ENCODE data around the gene STXBP3. TPM values are rescaled to one million over a fixed set of nuclear protein-coding genes. Genes with fewer than 3 reads are reported as not detected.
"Not testable (repeated sequence)": the region's sequence is repeated elsewhere in the genome, so short reads cannot be mapped to it uniquely, and the experiment has no call there.

STXBP3 gene
- total RNA-seq, 4 donors from 2014 or later = 57.4 to 80.7 (median 69.5) TPM

DNA sequence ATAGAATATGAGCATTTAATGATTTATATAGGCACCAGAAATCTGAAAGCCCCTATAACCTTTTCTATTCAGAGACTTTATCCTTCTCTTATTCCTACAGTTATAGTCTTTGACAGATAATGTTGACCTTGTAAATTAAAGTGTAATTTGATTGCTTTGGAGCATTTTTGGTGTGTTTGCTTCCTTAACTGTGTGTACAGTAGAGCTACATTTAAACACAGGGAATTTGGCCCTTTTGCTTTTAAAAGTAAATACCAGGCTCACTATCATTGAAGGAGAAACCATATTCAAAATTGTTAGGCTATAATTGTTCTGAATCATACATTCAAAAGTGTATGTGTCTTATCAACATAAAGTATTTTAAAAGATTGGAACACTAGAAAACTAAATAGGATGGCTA lies 33.0 kb downstream of the STXBP3 start:
- H3K4me3 ChIP-seq (ENCODE audit: low read depth, poor library complexity, severe bottlenecking) = no peak overlapping the region
- intact Hi-C loops (cut with DNase I; ENCODE audit: low total_unique reads) = no loop called here
- no peak for DNase-seq (ENCODE audit: low spot score in 2 of 2)
- TF ChIP-seq POLR2A (IDR thresholded peaks at IDR 0.05) = no peak
- TF ChIP-seq, protein P1, sequence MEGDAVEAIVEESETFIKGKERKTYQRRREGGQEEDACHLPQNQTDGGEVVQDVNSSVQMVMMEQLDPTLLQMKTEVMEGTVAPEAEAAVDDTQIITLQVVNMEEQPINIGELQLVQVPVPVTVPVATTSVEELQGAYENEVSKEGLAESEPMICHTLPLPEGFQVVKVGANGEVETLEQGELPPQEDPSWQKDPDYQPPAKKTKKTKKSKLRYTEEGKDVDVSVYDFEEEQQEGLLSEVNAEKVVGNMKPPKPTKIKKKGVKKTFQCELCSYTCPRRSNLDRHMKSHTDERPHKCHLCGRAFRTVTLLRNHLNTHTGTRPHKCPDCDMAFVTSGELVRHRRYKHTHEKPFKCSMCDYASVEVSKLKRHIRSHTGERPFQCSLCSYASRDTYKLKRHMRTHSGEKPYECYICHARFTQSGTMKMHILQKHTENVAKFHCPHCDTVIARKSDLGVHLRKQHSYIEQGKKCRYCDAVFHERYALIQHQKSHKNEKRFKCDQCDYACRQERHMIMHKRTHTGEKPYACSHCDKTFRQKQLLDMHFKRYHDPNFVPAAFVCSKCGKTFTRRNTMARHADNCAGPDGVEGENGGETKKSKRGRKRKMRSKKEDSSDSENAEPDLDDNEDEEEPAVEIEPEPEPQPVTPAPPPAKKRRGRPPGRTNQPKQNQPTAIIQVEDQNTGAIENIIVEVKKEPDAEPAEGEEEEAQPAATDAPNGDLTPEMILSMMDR (IDR thresholded peaks at IDR 0.05) = no peak

DNA sequence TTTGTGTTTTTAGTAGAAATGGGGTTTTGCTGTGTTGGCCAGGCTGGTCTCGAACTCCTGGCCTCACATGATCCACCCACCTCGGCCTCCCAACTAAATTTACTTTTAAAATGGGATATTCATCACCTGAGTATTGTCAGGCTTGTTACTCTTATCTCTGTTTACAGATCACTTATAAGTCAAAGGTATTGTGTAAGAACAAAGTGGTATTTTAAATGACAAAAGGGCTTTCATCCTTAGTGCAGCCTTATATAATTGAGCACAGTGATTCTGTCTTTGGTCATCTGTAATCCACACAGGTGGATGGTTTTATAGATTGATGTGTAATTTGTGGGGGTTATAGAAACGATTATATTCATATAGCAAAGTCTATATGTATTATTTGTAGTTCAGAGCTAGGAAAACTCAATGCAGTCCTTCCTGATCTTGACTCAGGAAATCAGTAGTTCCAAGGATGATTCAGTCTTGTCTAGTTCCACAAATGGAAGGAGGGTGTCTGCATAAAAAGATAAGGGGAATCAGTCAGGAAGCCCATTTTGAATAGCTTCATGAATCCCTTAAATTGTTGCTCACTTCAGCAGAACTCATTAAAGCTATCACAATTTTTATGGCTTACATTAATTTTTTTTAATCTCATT lies 34.6 kb downstream of the STXBP3 start:
- no peak for DNase-seq (ENCODE audit: low spot score in 2 of 2)
- WGBS, 2 donors = 94 to 98% methylated on average over 3 of the region's 3 CpGs
- H3K4me3 ChIP-seq (ENCODE audit: low read depth, poor library complexity, severe bottlenecking) = no peak overlapping the region
- intact Hi-C loops (cut with DNase I; ENCODE audit: low total_unique reads) = no loop called here
- TF ChIP-seq, protein P1 (IDR thresholded peaks at IDR 0.05) = no peak
- TF ChIP-seq POLR2A (IDR thresholded peaks at IDR 0.05) = no peak

DNA sequence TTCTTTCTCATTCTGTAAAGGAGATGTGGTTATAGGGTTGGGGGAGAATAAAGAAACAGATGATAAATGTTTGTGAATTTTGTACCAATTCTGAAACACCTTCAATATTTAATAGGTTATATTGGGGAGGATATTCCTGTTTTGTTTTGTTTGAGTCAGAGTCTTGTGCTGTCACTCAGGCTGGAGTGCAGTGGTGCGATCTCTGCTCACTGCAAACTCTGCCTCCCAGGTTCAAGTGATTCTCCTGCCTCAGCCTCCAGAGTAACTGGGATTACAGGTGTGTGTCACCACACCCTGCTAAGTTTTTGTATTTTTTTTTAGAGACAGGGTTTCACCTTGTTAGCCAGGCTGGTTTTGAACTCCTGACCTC lies 35.1 kb downstream of the STXBP3 start:
- H3K4me3 ChIP-seq (ENCODE audit: low read depth, poor library complexity, severe bottlenecking); DNase-seq (ENCODE audit: low spot score in 2 of 2); intact Hi-C loops (cut with DNase I; ENCODE audit: low total_unique reads): not testable (repeated sequence)
- WGBS, 2 donors = 96 to 100% methylated on average over 1 of the region's 1 CpG

DNA sequence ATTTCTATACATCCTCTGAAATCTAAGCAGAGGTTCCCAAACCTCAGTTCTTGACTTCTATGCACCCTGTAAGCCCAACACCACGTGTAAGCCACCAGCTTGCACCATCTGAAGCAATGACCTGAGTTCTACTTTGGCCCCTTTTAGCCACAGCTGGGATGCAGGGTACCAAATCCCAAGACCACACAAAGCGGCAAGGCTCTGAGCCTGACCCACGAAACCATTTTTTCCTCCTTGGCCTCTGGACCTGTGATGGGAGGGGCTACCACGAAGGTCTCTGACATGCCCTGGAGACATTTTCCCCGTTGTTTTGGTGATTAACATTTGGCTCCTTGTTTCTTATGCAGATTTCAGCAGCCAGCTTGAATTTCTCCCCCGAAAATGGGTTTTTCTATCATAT lies 38.8 kb downstream of the STXBP3 start:
- no peak overlapping the region for H3K4me3 ChIP-seq (ENCODE audit: low read depth, poor library complexity, severe bottlenecking)
- WGBS, 2 donors = 96% methylated on average over 6 of the region's 6 CpGs
- no peak for TF ChIP-seq POLR2A (IDR thresholded peaks at IDR 0.05)
- TF ChIP-seq, protein P1 (IDR thresholded peaks at IDR 0.05) = no peak
- intact Hi-C loops (cut with DNase I; ENCODE audit: low total_unique reads) = no loop called here
- DNase-seq (ENCODE audit: low spot score in 2 of 2) = no peak

DNA sequence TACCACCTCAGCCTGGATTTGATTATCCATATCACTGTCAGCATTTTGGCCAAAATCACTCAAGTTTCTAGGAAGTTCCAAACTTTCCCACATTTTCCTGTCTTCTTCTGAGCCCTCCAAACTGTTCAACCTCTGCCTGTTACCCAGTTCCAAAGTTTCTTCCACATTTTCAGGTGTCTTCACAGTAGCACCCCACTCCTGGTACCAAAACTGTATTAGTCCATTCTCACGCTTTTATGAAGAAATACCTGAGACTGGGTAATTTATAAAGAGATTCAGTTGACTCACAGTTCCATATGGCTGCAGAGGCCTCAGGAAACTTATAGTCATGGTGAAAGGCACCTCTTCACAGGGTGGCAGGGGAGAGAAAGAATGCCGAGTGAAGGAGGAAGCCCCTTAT lies 39.4 kb downstream of the STXBP3 start:
- 90 to 100% methylated on average over 2 of the region's 2 CpGs for WGBS, 2 donors
- H3K4me3 ChIP-seq (ENCODE audit: low read depth, poor library complexity, severe bottlenecking) = no peak overlapping the region
- no peak for TF ChIP-seq POLR2A (IDR thresholded peaks at IDR 0.05)
- TF ChIP-seq, protein P1 (IDR thresholded peaks at IDR 0.05) = no peak
- DNase-seq (ENCODE audit: low spot score in 2 of 2) = no peak
- intact Hi-C loops (cut with DNase I; ENCODE audit: low total_unique reads) = no loop called here

DNA sequence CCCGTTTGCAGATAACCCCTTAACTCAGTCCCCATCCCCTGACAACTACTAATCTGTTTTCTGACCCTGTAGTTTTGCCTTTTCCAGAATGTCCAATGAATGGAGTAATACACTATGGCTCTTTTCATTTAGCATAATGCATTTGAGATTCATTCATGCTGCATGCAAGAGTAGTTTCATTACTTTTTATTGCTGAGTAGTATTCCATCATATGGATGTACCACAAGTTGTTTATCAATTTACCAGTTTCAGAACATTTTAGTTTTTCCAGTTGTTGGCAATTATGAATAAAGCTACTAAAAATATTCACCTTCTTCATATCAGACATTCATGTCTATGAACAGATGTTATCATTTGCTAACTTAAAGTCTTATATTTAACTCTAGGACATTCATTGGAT lies 45.3 kb downstream of the STXBP3 start:
- DNase-seq (ENCODE audit: low spot score in 2 of 2) = no peak
- H3K4me3 ChIP-seq (ENCODE audit: low read depth, poor library complexity, severe bottlenecking) = no peak overlapping the region
- 93 to 98% methylated on average over 1 of the region's 1 CpG for WGBS, 2 donors
- intact Hi-C loops (cut with DNase I; ENCODE audit: low total_unique reads) = no loop called here
- TF ChIP-seq, protein P1 (IDR thresholded peaks at IDR 0.05) = no peak
- no peak for TF ChIP-seq POLR2A (IDR thresholded peaks at IDR 0.05)
